GM19463 (cell line): ENCODE data around the gene OTUD4.
"Not testable (repeated sequence)": the region's sequence is repeated elsewhere in the genome, so short reads cannot be mapped to it uniquely, and the experiment has no call there.

ENCODE experiments used
- ATAC-seq: cut with Tn5 transposase; IDR thresholded peaks from one replicate; pipeline ENCODE4 v1.9.1; 2021; ENCODE audit warnings: mild to moderate bottlenecking, moderate library complexity; ENCODE audit not compliant: unreplicated experiment

Gene OTUD4

GRCh38 chr4:145180298-145181090 lies at the start of gene OTUD4:
TSS of gene OTUD4 (minus strand) at chr4:145180589. CDS start at chr4:145179973, 616 bp downstream.
- ATAC-seq = peak; percentile 79

DNA sequence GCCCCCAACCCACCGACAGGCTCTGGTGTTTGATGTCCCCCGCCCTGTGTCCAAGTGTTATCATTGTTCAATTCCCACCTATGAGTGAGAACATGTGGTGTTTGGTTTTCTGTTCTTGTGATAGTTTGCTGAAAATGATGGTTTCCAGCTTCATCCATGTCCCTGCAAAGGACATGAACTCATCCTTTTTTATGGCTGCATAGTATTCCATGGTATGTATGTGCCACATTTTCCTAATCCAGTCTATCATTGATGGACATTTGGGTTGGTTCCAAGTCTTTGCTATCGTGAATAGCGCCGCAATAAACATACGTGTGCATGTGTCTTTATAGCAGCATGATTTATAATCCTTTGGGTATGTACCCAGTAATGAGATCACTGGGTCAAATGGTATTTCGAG lies 42.8 kb upstream of the OTUD4 start:
- not testable (repeated sequence) for ATAC-seq

- ATAC-seq = not testable (repeated sequence)
These were observed 41.1 kb upstream of the OTUD4 start for GRCh38 chr4:145221529-145221928.

- ATAC-seq = no peak
These were observed 38.7 kb upstream of the OTUD4 start for GRCh38 chr4:145219090-145219489.

DNA sequence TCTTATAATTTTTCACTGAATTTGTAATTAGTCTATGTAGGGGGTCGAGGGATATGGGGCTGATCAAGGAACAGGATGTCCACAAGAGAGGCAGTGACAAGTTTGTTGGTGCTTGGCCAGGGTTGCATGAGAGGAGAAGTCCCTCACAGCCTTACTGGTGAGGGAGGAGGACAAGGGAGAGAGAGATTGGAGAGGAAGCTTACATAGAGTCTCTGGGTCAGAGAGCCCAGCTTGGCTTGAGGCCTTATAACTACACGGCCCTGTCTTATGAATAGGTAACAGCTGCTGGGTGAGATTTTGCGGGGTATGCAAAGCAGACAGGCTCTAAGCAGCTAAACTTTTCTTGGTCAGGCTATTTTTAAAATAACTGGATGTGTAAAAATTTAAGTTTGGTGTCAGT lies 37.9 kb upstream of the OTUD4 start:
- ATAC-seq = peak; percentile 88

DNA sequence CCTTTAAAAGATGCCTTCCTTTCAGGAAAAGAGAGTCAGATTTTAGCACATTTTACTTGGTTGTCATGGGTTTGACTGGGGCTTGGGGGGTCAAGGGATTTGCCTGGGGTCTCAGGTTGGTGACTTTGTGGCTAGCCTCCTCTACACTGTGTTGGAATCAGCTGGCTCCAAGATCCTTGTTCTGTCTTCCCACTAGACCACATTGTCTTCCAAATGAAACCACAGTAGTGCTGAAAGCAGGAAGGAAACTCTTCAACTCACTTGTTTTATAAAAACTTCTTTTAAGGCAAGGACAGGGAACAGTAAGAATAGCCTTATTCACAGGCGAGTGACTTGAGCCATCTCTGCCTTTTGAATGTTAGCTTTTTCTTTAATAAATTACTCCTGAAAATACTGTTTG lies 37.0 kb upstream of the OTUD4 start:
- no peak for ATAC-seq

GRCh38 chr4:145216535-145216934 lies 36.1 kb upstream of the OTUD4 start:
- ATAC-seq = no peak

- no peak for ATAC-seq
These were observed 32.9 kb upstream of the OTUD4 start for GRCh38 chr4:145213245-145213644.

DNA sequence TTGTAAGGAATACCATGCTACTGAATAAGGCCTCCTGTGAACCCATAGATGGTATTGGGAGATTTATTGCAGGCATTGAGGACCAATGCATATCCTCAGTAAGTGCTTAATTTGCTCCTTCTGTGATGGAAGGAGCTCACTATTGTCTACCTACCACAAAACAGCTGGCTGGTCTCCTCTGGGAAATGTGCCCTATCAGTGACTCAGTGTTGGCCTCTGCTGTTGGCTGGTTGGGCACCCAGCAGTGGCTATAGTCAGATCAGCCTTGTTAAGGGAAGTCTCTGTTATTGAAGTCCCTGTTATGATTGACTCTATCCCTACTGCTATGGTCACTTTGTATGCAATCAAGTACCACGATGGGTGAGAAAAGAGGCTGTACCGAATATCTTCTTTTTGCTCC lies 27.5 kb upstream of the OTUD4 start:
- no peak for ATAC-seq

GRCh38 chr4:145203410-145203809 lies 23.0 kb upstream of the OTUD4 start:
- ATAC-seq = no peak

DNA sequence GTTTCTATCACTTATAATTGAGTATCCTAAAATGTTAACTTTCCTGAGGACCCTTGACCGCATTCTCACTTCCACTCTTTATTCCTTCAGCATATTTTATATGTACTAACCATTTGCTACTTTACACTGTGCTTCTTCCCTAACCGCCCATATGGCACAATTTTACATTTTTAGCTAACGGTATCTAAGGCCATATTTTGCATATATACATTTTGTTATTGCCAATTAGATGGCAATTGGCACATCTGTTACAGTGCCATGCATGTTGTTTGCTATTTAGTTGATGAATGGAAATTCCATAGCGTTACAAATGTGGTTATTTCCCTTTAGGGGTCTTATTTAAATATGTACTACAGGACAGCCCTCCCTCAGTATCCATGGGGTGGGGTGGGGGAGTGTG lies 20.0 kb upstream of the OTUD4 start:
- ATAC-seq = no peak

DNA sequence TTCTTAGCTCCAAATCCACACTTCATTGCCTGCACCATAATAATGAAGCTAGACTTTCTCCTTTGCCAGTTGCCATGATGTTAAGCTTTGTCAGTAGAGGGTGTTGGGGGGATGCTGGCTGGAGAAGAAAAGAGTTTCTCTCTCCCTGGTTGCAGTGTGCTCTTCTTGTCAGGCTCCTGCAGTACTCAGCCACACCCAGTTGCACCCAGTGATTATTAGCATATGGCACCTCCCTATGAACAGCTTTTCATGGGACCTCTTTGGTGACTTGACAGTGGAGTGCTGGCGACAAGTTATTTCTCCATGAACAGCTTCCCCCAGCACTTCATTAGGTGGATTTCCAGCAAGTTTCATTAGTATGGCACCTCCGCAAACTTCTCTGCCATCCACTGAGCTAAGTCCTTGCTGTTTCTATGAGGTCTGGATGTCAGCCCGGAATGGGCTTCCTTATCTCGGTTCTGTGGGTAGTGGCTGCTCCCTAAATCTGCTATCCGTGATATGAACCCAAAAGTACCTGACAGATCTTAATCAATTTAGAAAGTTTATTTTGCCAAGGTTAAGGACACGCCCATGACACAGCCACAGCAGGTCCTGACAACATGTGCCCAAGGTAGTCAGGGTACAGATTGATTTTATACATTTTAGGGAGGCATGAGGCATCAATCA lies 18.8 kb upstream of the OTUD4 start:
- ATAC-seq = no peak

- no peak for ATAC-seq
These were observed 16.4 kb upstream of the OTUD4 start for GRCh38 chr4:145196747-145197146.

GRCh38 chr4:145195167-145195952 lies 15.0 kb upstream of the OTUD4 start:
- ATAC-seq = peak; percentile 83

DNA sequence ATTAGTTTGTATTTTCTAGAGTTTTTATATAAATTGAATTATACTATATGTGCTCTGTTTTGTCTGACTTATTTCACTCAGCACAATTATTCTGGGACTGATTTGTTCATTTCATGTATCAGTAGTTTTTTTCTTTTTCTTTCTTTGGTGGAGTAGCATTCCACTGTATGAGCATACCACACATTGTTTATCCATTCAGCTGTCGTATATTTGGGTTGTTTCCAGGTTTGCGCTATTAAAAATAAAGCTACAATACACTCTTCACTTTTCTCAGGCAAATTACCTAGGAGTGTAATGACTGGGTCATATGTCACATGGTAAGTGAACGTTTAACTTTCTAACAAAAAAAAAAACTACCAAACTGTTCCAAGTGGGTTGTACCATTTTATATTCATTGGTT lies 9.6 kb upstream of the OTUD4 start:
- no peak for ATAC-seq

DNA sequence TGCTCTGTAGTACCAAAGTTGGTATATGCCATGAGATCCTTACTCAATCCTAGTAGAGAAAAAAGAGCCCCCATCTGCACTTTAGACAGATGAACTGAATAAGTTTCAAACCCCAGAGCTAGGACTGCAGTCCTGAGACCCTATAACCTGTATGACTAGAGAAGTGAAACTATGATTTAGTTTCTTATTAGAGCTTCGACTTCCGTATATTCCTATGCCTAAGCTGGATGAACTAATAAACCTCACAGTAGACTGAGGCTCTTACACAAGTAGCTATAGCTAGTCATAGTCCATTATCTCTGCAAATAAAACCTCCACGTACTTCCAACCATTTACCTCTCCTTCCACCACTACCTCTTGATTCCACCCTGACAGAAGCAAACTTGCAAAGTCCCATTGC lies 6.3 kb upstream of the OTUD4 start:
- ATAC-seq = peak; percentile 79

DNA sequence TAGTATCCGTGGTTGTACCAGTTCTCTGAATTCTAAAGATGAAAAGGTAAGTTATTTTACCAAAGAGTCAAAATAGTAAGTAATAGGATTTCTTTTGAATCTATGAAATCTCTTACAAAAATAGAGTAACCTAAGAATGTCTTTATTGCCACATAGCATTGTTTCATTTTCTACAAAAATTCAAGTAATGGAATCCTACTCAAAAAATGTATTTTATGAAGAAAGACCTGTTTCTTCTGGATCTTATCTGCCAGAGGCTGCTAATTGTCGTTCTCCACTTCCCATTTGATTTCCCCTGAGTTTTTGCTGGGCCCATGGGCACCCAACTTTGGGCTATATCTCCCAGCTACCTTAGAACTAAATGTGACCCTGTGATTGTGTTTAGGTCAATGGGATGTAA lies 3.2 kb upstream of the OTUD4 start:
- ATAC-seq = no peak

DNA sequence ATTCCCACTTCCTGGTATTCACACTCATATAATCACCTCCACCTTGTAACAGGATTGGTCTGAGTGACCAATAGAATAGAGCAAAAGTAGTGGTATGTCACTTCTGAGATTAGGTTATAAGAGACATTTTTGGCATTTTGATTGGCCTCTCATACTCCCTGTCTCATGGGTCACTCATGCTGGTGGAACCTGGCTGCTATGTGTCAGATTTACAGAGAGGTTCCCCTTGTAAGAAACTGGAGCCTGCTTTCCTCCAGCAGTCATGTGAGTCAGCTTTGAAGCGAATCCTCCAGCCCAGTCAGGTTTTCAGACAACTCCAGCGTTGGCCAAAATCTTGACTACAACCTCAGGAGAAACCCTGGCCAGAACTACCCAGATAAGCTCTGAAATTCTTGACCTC lies 2.6 kb upstream of the OTUD4 start:
- ATAC-seq = no peak

DNA sequence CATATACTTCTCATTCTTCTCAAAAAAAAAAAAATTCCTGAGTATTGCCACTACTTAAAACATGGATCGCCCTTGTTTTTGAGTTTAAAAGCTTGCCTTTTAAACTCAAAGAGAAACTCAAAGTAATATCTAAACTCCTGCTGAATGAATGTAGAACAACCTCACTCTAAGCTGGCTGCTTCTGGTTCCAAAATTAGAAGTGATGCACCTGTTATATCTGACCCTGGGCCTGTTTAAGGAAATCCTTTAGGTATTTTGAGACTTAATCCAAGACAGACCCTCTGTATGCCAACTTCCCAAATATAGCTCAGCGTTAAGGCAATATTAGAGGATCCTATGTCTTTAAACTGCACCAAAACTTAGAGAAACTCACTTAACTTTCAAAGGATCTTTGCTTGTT lies 1.8 kb upstream of the OTUD4 start:
- ATAC-seq = no peak

GRCh38 chr4:145181091-145181501 lies 707 bp upstream of the OTUD4 start:
- no peak for ATAC-seq

- ATAC-seq = peak; percentile 12
These were observed 510 bp downstream of the OTUD4 start for GRCh38 chr4:145179861-145180297.
